ENCODE measurements around the gene MTUS2. TPM values are rescaled to one million over a fixed set of nuclear protein-coding genes. Genes with fewer than 3 reads are reported as not detected.

Gene MTUS2
- total and polyA plus RNA-seq, 2 experiments from 2014 or later = 3.0 to 4.3 TPM

DNA sequence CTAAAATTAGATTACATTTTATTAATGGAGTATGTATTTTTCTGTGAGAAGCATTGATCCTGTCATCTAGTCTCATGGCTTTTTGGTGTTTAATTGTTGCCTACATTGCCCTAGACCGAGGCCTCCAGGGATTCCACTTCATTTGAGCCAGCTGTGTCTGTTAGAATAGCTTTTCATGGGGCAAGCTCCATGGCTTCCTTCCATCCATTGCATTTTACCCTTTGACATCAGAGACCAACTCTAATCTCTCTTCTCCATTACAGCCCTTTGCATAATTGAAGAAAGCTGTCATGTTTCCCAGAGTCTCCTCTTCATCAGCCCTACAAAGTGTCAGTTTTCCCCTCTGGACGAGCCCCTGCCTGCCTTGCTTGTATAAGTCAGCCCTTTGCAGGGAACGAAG lies 70.6 kb downstream of the MTUS2 start:
- Histone ChIP-seq H3K27me3 (no peaks in the 10 kb centered on the region), H3K9me2 (replicated peaks; ENCODE audit: insufficient read depth) (no peaks in the 10 kb centered on the region), H3K4me1 (ENCODE audit: insufficient read depth) (no peaks in the 10 kb centered on the region), H3K4me2 (no peak overlapping the region), H3K4me3 (no peak overlapping the region), H3K9me3 (ENCODE audit: low read depth) (no peaks in the 10 kb centered on the region), H4K20me1 (ENCODE audit: insufficient read depth, poor library complexity, severe bottlenecking) (no peaks in the 10 kb centered on the region), H3K36me3 (replicated peaks; ENCODE audit: insufficient read depth, low read depth) (no peaks in the 10 kb centered on the region), H3K79me2 (no peaks in the 10 kb centered on the region), H3K27ac (no peak overlapping the region), H2AFZ (no peak overlapping the region)
- 69% methylated on average over 3 of the region's 3 CpGs for WGBS (ENCODE audit: low lambda C conversion rate, missing lambda C conversion rate)
- TF ChIP-seq, protein P1, sequence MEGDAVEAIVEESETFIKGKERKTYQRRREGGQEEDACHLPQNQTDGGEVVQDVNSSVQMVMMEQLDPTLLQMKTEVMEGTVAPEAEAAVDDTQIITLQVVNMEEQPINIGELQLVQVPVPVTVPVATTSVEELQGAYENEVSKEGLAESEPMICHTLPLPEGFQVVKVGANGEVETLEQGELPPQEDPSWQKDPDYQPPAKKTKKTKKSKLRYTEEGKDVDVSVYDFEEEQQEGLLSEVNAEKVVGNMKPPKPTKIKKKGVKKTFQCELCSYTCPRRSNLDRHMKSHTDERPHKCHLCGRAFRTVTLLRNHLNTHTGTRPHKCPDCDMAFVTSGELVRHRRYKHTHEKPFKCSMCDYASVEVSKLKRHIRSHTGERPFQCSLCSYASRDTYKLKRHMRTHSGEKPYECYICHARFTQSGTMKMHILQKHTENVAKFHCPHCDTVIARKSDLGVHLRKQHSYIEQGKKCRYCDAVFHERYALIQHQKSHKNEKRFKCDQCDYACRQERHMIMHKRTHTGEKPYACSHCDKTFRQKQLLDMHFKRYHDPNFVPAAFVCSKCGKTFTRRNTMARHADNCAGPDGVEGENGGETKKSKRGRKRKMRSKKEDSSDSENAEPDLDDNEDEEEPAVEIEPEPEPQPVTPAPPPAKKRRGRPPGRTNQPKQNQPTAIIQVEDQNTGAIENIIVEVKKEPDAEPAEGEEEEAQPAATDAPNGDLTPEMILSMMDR (IDR thresholded peaks at IDR 0.05; ENCODE audit: poor library complexity) = no peak
- no peak for TF ChIP-seq EZH2 (IDR thresholded peaks at IDR 0.05; ENCODE audit: borderline replicate concordance)
- no peak for TF ChIP-seq EZH2phosphoT487 (IDR thresholded peaks at IDR 0.05; ENCODE audit: low read depth, severe bottlenecking, unreplicated experiment)
- no peak for DNase-seq (ENCODE audit: low spot score)

DNA sequence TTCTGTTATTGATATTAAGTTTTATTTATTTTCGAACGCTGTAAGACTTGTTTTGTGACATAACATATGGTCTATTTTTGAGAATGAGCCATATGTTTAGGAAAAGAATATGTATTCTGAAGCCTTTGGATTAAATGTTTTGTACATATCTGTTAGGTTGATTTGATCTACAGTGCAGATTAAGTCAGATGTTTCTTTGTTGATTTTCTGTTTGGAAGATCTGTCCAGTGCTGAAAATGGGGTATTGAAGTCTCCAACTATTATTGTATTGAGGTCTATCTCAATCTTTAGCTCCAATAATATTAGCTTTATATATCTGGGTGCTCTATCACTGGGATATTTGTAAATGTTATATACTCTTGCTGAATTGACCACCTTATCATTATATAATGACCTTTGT lies 97.9 kb downstream of the MTUS2 start:
- no peak overlapping the region for H2AFZ ChIP-seq
- 90% methylated on average over 2 of the region's 2 CpGs for WGBS (ENCODE audit: low lambda C conversion rate, missing lambda C conversion rate)
- H3K79me2 ChIP-seq = no peaks in the 10 kb centered on the region
- no peak for DNase-seq (ENCODE audit: low spot score)
- no peaks in the 10 kb centered on the region for H3K4me1 ChIP-seq (ENCODE audit: insufficient read depth)
- H3K27me3 ChIP-seq = no peaks in the 10 kb centered on the region
- no peaks in the 10 kb centered on the region for H3K36me3 ChIP-seq (replicated peaks; ENCODE audit: insufficient read depth, low read depth)
- H3K9me3 ChIP-seq (ENCODE audit: low read depth) = no peaks in the 10 kb centered on the region
- H4K20me1 ChIP-seq (ENCODE audit: insufficient read depth, poor library complexity, severe bottlenecking) = no peaks in the 10 kb centered on the region
- no peak overlapping the region for H3K4me3 ChIP-seq
- H3K9me2 ChIP-seq (replicated peaks; ENCODE audit: insufficient read depth) = no peaks in the 10 kb centered on the region
- TF ChIP-seq EZH2 (IDR thresholded peaks at IDR 0.05; ENCODE audit: borderline replicate concordance) (no peak), EZH2phosphoT487 (IDR thresholded peaks at IDR 0.05; ENCODE audit: low read depth, severe bottlenecking, unreplicated experiment) (no peak)
- TF ChIP-seq, protein P1 (IDR thresholded peaks at IDR 0.05; ENCODE audit: poor library complexity) = no peak
- no peak overlapping the region for H3K27ac ChIP-seq
- H3K4me2 ChIP-seq = no peak overlapping the region

DNA sequence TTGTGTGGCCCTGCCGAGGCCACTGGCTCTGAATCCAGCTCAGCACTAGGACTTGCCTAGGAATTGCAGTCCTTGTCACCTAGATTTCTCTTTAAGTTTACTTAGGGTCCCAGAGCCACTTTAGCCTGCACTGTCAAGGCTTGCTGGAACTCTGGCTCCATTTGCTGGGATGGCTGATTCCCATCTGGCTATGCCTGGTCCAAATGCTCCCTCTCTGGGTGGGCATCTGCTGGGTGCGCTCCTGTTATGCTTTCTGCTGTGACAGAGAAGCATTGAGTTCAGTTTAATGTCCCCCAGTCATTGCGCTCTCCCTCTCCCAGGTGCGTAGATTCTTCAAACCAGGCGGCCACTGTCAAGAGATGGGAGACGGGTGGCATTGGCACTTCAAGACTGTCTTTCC lies 102.2 kb downstream of the MTUS2 start:
- H3K27ac ChIP-seq = no peak overlapping the region
- no peaks in the 10 kb centered on the region for H3K27me3 ChIP-seq
- no peaks in the 10 kb centered on the region for H3K4me1 ChIP-seq (ENCODE audit: insufficient read depth)
- H3K4me2 ChIP-seq = no peak overlapping the region
- no peaks in the 10 kb centered on the region for H3K36me3 ChIP-seq (replicated peaks; ENCODE audit: insufficient read depth, low read depth)
- H3K9me3 ChIP-seq (ENCODE audit: low read depth) = no peaks in the 10 kb centered on the region
- 62% methylated on average over 6 of the region's 6 CpGs for WGBS (ENCODE audit: low lambda C conversion rate, missing lambda C conversion rate)
- no peak for TF ChIP-seq EZH2phosphoT487 (IDR thresholded peaks at IDR 0.05; ENCODE audit: low read depth, severe bottlenecking, unreplicated experiment)
- no peaks in the 10 kb centered on the region for H4K20me1 ChIP-seq (ENCODE audit: insufficient read depth, poor library complexity, severe bottlenecking)
- no peaks in the 10 kb centered on the region for H3K79me2 ChIP-seq
- no peak overlapping the region for H2AFZ ChIP-seq
- H3K9me2 ChIP-seq (replicated peaks; ENCODE audit: insufficient read depth) = no peaks in the 10 kb centered on the region
- H3K4me3 ChIP-seq = no peak overlapping the region
- no peak for DNase-seq (ENCODE audit: low spot score)

DNA sequence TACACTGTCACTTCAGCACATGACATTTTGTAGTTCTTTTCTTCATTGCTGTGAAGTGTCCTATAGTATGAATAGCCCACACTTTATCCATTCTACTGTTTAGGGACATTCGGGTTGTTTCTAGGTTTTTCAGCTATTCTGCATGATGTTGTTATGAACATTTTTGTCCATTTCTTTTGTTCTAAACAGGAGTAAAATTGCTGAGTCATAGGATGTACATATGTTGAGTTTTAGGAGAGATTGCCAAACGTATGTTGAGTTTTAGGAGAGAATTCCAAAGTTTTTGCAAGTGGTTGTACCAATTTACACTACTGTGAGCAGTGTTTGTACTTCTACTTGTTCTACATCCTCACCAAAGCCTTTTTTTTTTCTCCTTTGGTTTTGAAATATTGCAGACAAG lies 115.0 kb downstream of the MTUS2 start:
- no peaks in the 10 kb centered on the region for H3K79me2 ChIP-seq
- 76% methylated on average over 2 of the region's 2 CpGs for WGBS (ENCODE audit: low lambda C conversion rate, missing lambda C conversion rate)
- no peaks in the 10 kb centered on the region for H3K9me2 ChIP-seq (replicated peaks; ENCODE audit: insufficient read depth)
- no peaks in the 10 kb centered on the region for H3K36me3 ChIP-seq (replicated peaks; ENCODE audit: insufficient read depth, low read depth)
- H4K20me1 ChIP-seq (ENCODE audit: insufficient read depth, poor library complexity, severe bottlenecking) = no peaks in the 10 kb centered on the region
- TF ChIP-seq EZH2phosphoT487 (IDR thresholded peaks at IDR 0.05; ENCODE audit: low read depth, severe bottlenecking, unreplicated experiment) (no peak), EZH2 (IDR thresholded peaks at IDR 0.05; ENCODE audit: borderline replicate concordance) (no peak)
- TF ChIP-seq, protein P1 (IDR thresholded peaks at IDR 0.05; ENCODE audit: poor library complexity) = no peak
- no peaks in the 10 kb centered on the region for H3K27me3 ChIP-seq
- H3K4me3 ChIP-seq = no peak overlapping the region
- H3K9me3 ChIP-seq (ENCODE audit: low read depth) = no peaks in the 10 kb centered on the region
- DNase-seq (ENCODE audit: low spot score) = no peak
- no peak overlapping the region for H3K27ac ChIP-seq
- H3K4me1 ChIP-seq (ENCODE audit: insufficient read depth) = no peaks in the 10 kb centered on the region
- H3K4me2 ChIP-seq = no peak overlapping the region
- H2AFZ ChIP-seq = no peak overlapping the region

Measured in hepatocyte (in vitro differentiated cells).